Measurements from ENCODE around the gene TUBE1. TPM values are rescaled to one million over a fixed set of nuclear protein-coding genes. Genes with fewer than 3 reads are reported as not detected.

TUBE1 gene
- total RNA-seq, 4 donors from 2014 or later, result 33.6 to 75.1 (median 54.0) TPM

- Histone ChIP-seq H3K27me3 (no peaks in the 10 kb centered on the region), H3K36me3 (no peaks in the 10 kb centered on the region), H3K27ac (peak overlapping the region; percentile 6 to 42), H3K4me1 (no peaks in the 10 kb centered on the region), H3K4me3 (no peak overlapping the region), H3K9me3 (no peaks in the 10 kb centered on the region)
- no peak for DNase-seq
- intact Hi-C loops (cut with DNase I; ENCODE audit: low total_unique reads), result no loop called here
- TF ChIP-seq POLR2A (IDR thresholded peaks at IDR 0.05) (no peak), CTCF (IDR thresholded peaks at IDR 0.05) (no peak)
Measured at GRCh38 chr6:112122756-112123155, 35.5 kb upstream of the TUBE1 start.

- Histone ChIP-seq H3K27me3 (no peaks in the 10 kb centered on the region), H3K36me3 (no peaks in the 10 kb centered on the region), H3K4me3 (no peak overlapping the region), H3K4me1 (no peaks in the 10 kb centered on the region), H3K27ac (peak overlapping the region; percentile 36 to 40), H3K9me3 (no peaks in the 10 kb centered on the region)
- intact Hi-C loops (cut with DNase I; ENCODE audit: low total_unique reads), result no loop called here
- TF ChIP-seq CTCF (IDR thresholded peaks at IDR 0.05) (no peak), POLR2A (IDR thresholded peaks at IDR 0.05) (no peak)
- DNase-seq, result no peak
Measured at GRCh38 chr6:112118034-112118433, 30.8 kb upstream of the TUBE1 start.

GRCh38 chr6:112117554-112117953 is 30.3 kb upstream of the TUBE1 start:
- Histone ChIP-seq H3K9me3 (no peaks in the 10 kb centered on the region), H3K27me3 (no peaks in the 10 kb centered on the region), H3K4me1 (no peaks in the 10 kb centered on the region), H3K4me3 (no peak overlapping the region), H3K36me3 (no peaks in the 10 kb centered on the region), H3K27ac (peak overlapping the region; percentile 36 to 40)
- DNase-seq, result no peak
- TF ChIP-seq CTCF (IDR thresholded peaks at IDR 0.05), result no peak
- TF ChIP-seq POLR2A (IDR thresholded peaks at IDR 0.05), result no peak
- intact Hi-C loops (cut with DNase I; ENCODE audit: low total_unique reads), result no loop called here

GRCh38 chr6:112116221-112116620 is 28.9 kb upstream of the TUBE1 start:
- TF ChIP-seq POLR2A (IDR thresholded peaks at IDR 0.05) (no peak), CTCF (IDR thresholded peaks at IDR 0.05) (no peak)
- intact Hi-C loops (cut with DNase I; ENCODE audit: low total_unique reads), result no loop called here
- H3K4me3 ChIP-seq, result no peak overlapping the region
- no peaks in the 10 kb centered on the region for H3K27me3 ChIP-seq
- peak overlapping the region; percentile 36 to 40 for H3K27ac ChIP-seq
- no peaks in the 10 kb centered on the region for H3K36me3 ChIP-seq
- no peaks in the 10 kb centered on the region for H3K4me1 ChIP-seq
- H3K9me3 ChIP-seq, result no peaks in the 10 kb centered on the region
- no peak for DNase-seq

- Histone ChIP-seq H3K27ac (no peak overlapping the region), H3K9me3 (no peaks in the 10 kb centered on the region), H3K27me3 (no peaks in the 10 kb centered on the region), H3K4me3 (no peak overlapping the region), H3K4me1 (no peaks in the 10 kb centered on the region), H3K36me3 (no peaks in the 10 kb centered on the region)
- no peak for DNase-seq
- intact Hi-C loops (cut with DNase I; ENCODE audit: low total_unique reads), result no loop called here
- TF ChIP-seq POLR2A (IDR thresholded peaks at IDR 0.05) (no peak), CTCF (IDR thresholded peaks at IDR 0.05) (no peak)
Measured at GRCh38 chr6:112114577-112115223, 27.4 kb upstream of the TUBE1 start.
